Measurements from ENCODE around the gene BMP10. TPM values are rescaled to one million over a fixed set of nuclear protein-coding genes. Genes with fewer than 3 reads are reported as not detected.

The BMP10 gene
- total RNA-seq, 1 donor from 2014 or later, result not detected

GRCh38 chr2:68915393-68915792, 44.2 kb upstream of the BMP10 start:
- TF ChIP-seq, protein P1, sequence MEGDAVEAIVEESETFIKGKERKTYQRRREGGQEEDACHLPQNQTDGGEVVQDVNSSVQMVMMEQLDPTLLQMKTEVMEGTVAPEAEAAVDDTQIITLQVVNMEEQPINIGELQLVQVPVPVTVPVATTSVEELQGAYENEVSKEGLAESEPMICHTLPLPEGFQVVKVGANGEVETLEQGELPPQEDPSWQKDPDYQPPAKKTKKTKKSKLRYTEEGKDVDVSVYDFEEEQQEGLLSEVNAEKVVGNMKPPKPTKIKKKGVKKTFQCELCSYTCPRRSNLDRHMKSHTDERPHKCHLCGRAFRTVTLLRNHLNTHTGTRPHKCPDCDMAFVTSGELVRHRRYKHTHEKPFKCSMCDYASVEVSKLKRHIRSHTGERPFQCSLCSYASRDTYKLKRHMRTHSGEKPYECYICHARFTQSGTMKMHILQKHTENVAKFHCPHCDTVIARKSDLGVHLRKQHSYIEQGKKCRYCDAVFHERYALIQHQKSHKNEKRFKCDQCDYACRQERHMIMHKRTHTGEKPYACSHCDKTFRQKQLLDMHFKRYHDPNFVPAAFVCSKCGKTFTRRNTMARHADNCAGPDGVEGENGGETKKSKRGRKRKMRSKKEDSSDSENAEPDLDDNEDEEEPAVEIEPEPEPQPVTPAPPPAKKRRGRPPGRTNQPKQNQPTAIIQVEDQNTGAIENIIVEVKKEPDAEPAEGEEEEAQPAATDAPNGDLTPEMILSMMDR (IDR thresholded peaks at IDR 0.05), result no peak
- Histone ChIP-seq H3K27me3 (no peaks in the 10 kb centered on the region), H3K36me3 (no peaks in the 10 kb centered on the region), H3K4me1 (no peaks in the 10 kb centered on the region), H3K9me3 (no peaks in the 10 kb centered on the region), H3K4me3 (no peak overlapping the region), H3K27ac (no peak overlapping the region)
- DNase-seq (ENCODE audit: low spot score in 2 of 2), result no peak
- intact Hi-C loops (cut with DNase I), result no loop called here

GRCh38 chr2:68913359-68913758, 42.2 kb upstream of the BMP10 start:
- Histone ChIP-seq H3K4me1 (peaks cover 0 to 12% of the 10 kb centered on the region in 2 donors), H3K27me3 (no peaks in the 10 kb centered on the region), H3K27ac (no peak overlapping the region), H3K36me3 (no peaks in the 10 kb centered on the region), H3K4me3 (no peak overlapping the region), H3K9me3 (no peaks in the 10 kb centered on the region)
- TF ChIP-seq, protein P1 (IDR thresholded peaks at IDR 0.05), result no peak
- intact Hi-C loops (cut with DNase I), result no loop called here
- DNase-seq (ENCODE audit: low spot score in 2 of 2), result no peak

DNA sequence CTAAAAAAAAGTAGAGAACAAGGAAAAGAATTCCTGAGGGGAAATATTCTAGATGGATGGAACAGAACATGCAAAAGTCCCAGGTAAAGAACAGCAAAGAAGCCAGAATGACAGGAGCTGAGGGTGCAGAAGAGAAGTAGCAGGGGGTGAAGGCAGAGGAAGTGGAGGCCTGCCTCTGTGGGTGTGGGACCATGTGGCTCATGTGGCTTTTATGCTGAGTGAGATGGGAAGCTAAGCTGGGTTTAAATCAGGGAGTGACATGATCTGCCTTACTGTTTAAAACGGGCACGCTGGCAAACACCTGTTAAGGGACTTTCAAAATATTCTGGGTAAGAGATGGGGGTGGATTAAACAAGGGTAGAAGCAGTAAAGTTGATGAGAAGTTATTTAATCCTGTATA, 41.5 kb upstream of the BMP10 start:
- H3K4me3 ChIP-seq, result no peak overlapping the region
- intact Hi-C loops (cut with DNase I), result no loop called here
- H3K27me3 ChIP-seq, result no peaks in the 10 kb centered on the region
- TF ChIP-seq, protein P1 (IDR thresholded peaks at IDR 0.05), result no peak
- peaks cover 3 to 12% of the 10 kb centered on the region in 2 donors for H3K4me1 ChIP-seq
- H3K9me3 ChIP-seq, result no peaks in the 10 kb centered on the region
- no peak for DNase-seq (ENCODE audit: low spot score in 2 of 2)
- no peak overlapping the region for H3K27ac ChIP-seq
- no peaks in the 10 kb centered on the region for H3K36me3 ChIP-seq

DNA sequence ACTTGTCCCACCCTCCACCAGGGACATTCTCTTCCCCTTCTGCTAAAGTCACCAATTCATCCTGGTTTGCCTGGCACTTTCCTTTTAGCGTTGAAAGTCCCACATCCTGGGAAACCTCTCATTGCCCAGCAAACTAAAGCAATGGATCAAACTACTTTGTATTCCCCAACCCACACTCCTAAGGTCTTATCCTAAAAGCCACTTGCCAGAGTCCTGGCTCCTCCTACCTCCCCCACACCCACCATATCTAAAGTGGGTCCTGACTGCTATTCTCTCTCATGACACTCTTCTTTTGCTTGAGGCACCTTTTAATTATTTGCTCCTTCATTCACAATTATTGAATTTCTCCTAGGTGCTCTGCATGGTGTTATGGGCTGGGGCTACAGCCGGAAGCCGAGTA, 40.9 kb upstream of the BMP10 start:
- H3K27ac ChIP-seq, result no peak overlapping the region
- no peaks in the 10 kb centered on the region for H3K27me3 ChIP-seq
- intact Hi-C loops (cut with DNase I), result no loop called here
- no peak for DNase-seq (ENCODE audit: low spot score in 2 of 2)
- TF ChIP-seq, protein P1 (IDR thresholded peaks at IDR 0.05), result no peak
- H3K9me3 ChIP-seq, result no peaks in the 10 kb centered on the region
- no peak overlapping the region for H3K4me3 ChIP-seq
- H3K4me1 ChIP-seq, result peaks cover 3 to 12% of the 10 kb centered on the region in 2 donors
- no peaks in the 10 kb centered on the region for H3K36me3 ChIP-seq

- H3K4me3 ChIP-seq, result no peak overlapping the region
- H3K27me3 ChIP-seq, result no peaks in the 10 kb centered on the region
- intact Hi-C loops (cut with DNase I), result no loop called here
- no peak for DNase-seq (ENCODE audit: low spot score in 2 of 2)
- peaks cover 3 to 12% of the 10 kb centered on the region in 2 donors for H3K4me1 ChIP-seq
- no peaks in the 10 kb centered on the region for H3K36me3 ChIP-seq
- TF ChIP-seq, protein P1 (IDR thresholded peaks at IDR 0.05), result no peak
- H3K9me3 ChIP-seq, result no peaks in the 10 kb centered on the region
- H3K27ac ChIP-seq, result no peak overlapping the region
Observed at GRCh38 chr2:68911709-68912108, 40.5 kb upstream of the BMP10 start.

GRCh38 chr2:68911246-68911645, 40.0 kb upstream of the BMP10 start:
- Histone ChIP-seq H3K36me3 (no peaks in the 10 kb centered on the region), H3K4me1 (peaks cover 3 to 12% of the 10 kb centered on the region in 2 donors), H3K9me3 (no peaks in the 10 kb centered on the region), H3K27ac (no peak overlapping the region), H3K4me3 (no peak overlapping the region), H3K27me3 (no peaks in the 10 kb centered on the region)
- TF ChIP-seq, protein P1 (IDR thresholded peaks at IDR 0.05), result no peak
- intact Hi-C loops (cut with DNase I), result no loop called here
- no peak for DNase-seq (ENCODE audit: low spot score in 2 of 2)
